Heart left ventricle (tissue), 16 donors: ENCODE results near the gene GSK3A. TPM values are rescaled to one million over a fixed set of nuclear protein-coding genes. Genes with fewer than 3 reads are reported as not detected.

ENCODE experiments used
- ATAC-seq, 4 donors: fragments of 200-7000 bp; cut with Tn5 transposase; one replicate each; pipeline ENCODE4 v1.9.1; 2020 to 2022; ENCODE audit warnings: moderate library complexity in 4 of 4, mild to moderate bottlenecking in 3 of 4, moderate number of reproducible peaks in 1 of 4
- DNase-seq, 5 donors: peaks; one replicate each; pipeline ENCODE4 v3.0.0-alpha.2; 2020
- H3K27ac ChIP-seq, 12 donors: fragments of 200-600 bp; sonication (generic) in 4 of 12; one replicate each; pipeline versions ENCODE4 v1.5.0 to v1.8.0; 2016 to 2022; ENCODE audit warnings: mild to moderate bottlenecking in 2 of 12
- H3K27me3 ChIP-seq, 9 donors: fragments of 200-600 bp; sonication (generic) in 2 of 9; one replicate each; pipeline versions ENCODE4 v1.5.1 to v1.8.0; 2016 to 2022; ENCODE audit warnings: mild to moderate bottlenecking in 3 of 9
- H3K36me3 ChIP-seq, 9 donors: fragments of 200-600 bp; sonication (generic) in 2 of 9; one replicate each; pipeline versions ENCODE4 v1.5.0 to v1.8.0; 2018 to 2022; ENCODE audit warnings: mild to moderate bottlenecking in 2 of 9
- H3K4me1 ChIP-seq, 12 donors: fragments of 200-600 bp; sonication (generic) in 4 of 12; one replicate each; pipeline versions ENCODE4 v1.5.0 to v1.8.0; 2016 to 2022; ENCODE audit warnings: mild to moderate bottlenecking in 3 of 12
- H3K4me3 ChIP-seq, 12 donors: fragments of 200-600 bp; sonication (generic) in 4 of 12; one replicate each; pipeline versions ENCODE4 v1.5.0 to v1.8.0; 2017 to 2022; ENCODE audit warnings: mild to moderate bottlenecking in 9 of 12, moderate library complexity in 4 of 12
- H3K9me3 ChIP-seq, 12 donors: fragments of 200-600 bp; sonication (generic) in 4 of 12; one replicate each; pipeline versions ENCODE4 v1.5.0 to v1.8.0; 2016 to 2022; ENCODE audit warnings: mild to moderate bottlenecking in 1 of 12
- POLR2A ChIP-seq, 2 donors: fragments of 450-650 bp; IDR thresholded peaks; one replicate each; pipeline ENCODE4 v1.6.1; 2017; ENCODE audit warnings: antibody characterized with exemption in 2 of 2, mild to moderate bottlenecking in 2 of 2, moderate library complexity in 2 of 2
- WGBS, 4 donors: extraction: QIAGEN DNeasy Blood & Tissue Kit in 2 of 4; methylation state at CpG; one replicate each; pipeline versions ENCODE4 v1.1.5 to v1.1.7; 2013 to 2018; 5-methylcytosine and 5-hydroxymethylcytosine counted together
- intact Hi-C, 10 donors: fragments of 100-400 bp; cut with DNase I; formaldehyde crosslinking; loops; one replicate each; pipeline versions ENCODE4 v1.11.1 to v1.14.2; 2022
- polyA plus RNA-seq, 2 donors: library from polyadenylated mRNA; stranded (reverse); fragments of 200-250 nt; gene quantifications; one replicate each; pipeline ENCODE4 v1.2.3, GENCODE V29; 2013
- total RNA-seq, 9 donors: library from RNA; depleted of rRNA in 2 of 9; stranded (reverse); fragments of >200 nt in 2 of 9; fragmentation: NEBNext Ultra II Directional in 3 of 9; extraction: Animal tissue kit (Norgen Biotek cat#: 25700) in 3 of 9; gene quantifications; one replicate each; pipeline versions ENCODE4 v1.1.0 to v1.2.4, GENCODE V29; 2016 to 2023
- TF ChIP-seq, protein P1 (sequence below), 12 donors: fragments of 200-600 bp; sonication (generic) in 4 of 12; IDR thresholded peaks; one replicate each; pipeline versions ENCODE4 v1.5.0 to v1.8.0; 2018 to 2022; ENCODE audit warnings: antibody characterized with exemption in 12 of 12, mild to moderate bottlenecking in 5 of 12
- donor health status: ischemic (EF 13 %, LVEDD 7.1; RV severe dilation, severe dysfunction).
- donor health status: healthy with polysubstance abuse.
- donor health status: DM: no; HTN: yes; CAD: no.
- donor health status: DM: no; HTN: no; CAD: no.
- donor health status: ischemic (EF 25% LVEDD 6.9; RV normal size, moderate dysfunction).
- donor health status: ischemic (EF 25% LVEDD 5.7; RV mildly dilated, moderate dysfunction).
- donor health status: healthy.
- donor health status: DM: yes; HTN: yes; CAD: no.
- donor health status: ischemic (EF 35%, LVEDD 5.7; RV mildly dilated, moderate dysfunction).
- donor health status: nonischemic (EF 11% LVEDD 7.7; RV severe dilation, severe dysfunction).
- donor health status: DM: yes; HTN: yes; CAD: no.
- donor health status: PGD.
- donor health status: ischemic (EF 29% LVEDD 5.4; RV normal size, mild dysfunction).
- donor health status: nonischemic (EF 23%, LVEDD 6.1; RV moderate dilation, normal function).

Gene GSK3A
- total and polyA plus RNA-seq, 11 donors: 22.5 to 76.5 (median 38.8) TPM

DNA sequence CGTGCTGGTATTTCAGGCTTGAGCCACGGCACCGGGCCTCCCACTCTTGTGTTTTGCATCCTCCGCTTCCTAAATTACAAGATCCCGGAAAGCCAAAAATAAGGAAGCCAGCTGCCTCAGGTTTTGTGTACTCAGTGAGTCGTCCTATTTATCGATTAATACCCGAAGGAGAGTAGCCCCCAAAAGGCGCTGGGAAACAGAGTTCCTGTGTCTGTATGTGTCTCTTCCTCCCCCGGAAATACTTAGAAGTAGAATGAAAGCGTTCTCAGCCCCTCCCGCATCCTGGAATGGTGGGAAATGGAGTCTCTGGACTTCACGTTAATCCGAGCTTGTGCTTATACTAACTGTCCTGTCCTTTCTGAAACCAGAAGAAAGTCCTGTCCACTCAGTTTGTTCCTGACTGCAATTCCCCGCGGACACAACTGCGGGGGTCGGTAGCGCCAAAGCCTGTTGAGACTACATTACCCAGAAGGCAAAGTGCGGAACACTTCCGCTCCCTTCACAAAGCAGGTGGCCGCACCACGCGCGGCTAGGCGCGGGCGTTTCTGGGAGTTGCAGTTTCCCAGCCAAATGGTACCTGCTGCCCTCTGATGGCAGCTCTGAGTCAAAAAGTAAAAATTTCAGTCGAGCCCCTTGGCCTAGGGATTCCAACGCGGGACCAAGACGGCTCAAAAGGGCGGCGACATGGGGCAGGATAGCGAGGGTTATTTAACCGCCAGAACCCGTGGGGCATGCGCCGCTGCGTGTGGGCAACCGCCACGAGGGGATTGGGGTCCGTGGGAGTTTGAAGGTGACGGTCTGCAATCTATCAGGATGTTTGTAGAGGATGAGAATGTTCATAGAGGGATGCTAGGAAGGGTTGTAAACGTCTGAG, 2.2 kb upstream of the GSK3A start:
- no peaks in the 10 kb centered on the region for H3K27me3 ChIP-seq
- TF ChIP-seq, protein P1, sequence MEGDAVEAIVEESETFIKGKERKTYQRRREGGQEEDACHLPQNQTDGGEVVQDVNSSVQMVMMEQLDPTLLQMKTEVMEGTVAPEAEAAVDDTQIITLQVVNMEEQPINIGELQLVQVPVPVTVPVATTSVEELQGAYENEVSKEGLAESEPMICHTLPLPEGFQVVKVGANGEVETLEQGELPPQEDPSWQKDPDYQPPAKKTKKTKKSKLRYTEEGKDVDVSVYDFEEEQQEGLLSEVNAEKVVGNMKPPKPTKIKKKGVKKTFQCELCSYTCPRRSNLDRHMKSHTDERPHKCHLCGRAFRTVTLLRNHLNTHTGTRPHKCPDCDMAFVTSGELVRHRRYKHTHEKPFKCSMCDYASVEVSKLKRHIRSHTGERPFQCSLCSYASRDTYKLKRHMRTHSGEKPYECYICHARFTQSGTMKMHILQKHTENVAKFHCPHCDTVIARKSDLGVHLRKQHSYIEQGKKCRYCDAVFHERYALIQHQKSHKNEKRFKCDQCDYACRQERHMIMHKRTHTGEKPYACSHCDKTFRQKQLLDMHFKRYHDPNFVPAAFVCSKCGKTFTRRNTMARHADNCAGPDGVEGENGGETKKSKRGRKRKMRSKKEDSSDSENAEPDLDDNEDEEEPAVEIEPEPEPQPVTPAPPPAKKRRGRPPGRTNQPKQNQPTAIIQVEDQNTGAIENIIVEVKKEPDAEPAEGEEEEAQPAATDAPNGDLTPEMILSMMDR (IDR thresholded peaks at IDR 0.05): peak; percentile 48 to 88 (median 62)
- peak; percentile 17 to 43 for TF ChIP-seq POLR2A (IDR thresholded peaks at IDR 0.05)
- peak overlapping the region; percentile 49 to 94 (median 84) for H3K4me3 ChIP-seq
- ATAC-seq (peak; percentile 28 to 53 (median 46)), DNase-seq (peak; percentile 92 to 95 (median 95))
- H3K4me1 ChIP-seq: peaks cover 15 to 82% (median 61%) of the 10 kb centered on the region in 12 donors
- H3K27ac ChIP-seq: peak overlapping the region; percentile 65 to 99 (median 92)
- intact Hi-C loops: loop anchor here in 8 of 10 donors (1.0 to 10.0 kb wide), 8 partner anchors 38 to 180 kb away; partner anchors contain the start of genes LIPE (in 2 of the 8) and MEGF8 (in 1 of the 8)
- peaks cover 0 to 30% (median 17%) of the 10 kb centered on the region in 9 donors for H3K36me3 ChIP-seq
- 1 to 2% (median 2%) methylated on average over 45 of the region's 45 CpGs for WGBS, 4 donors
- no peaks in the 10 kb centered on the region for H3K9me3 ChIP-seq

- Histone ChIP-seq H3K27me3 (no peaks in the 10 kb centered on the region), H3K4me1 (peaks cover 15 to 61% (median 50%) of the 10 kb centered on the region in 12 donors), H3K4me3 (peak overlapping the region; percentile 69 to 94 (median 84)), H3K27ac (peak overlapping the region; percentile 58 to 99 (median 91)), H3K36me3 (peaks cover 0 to 31% (median 11%) of the 10 kb centered on the region in 9 donors), H3K9me3 (no peaks in the 10 kb centered on the region)
- TF ChIP-seq POLR2A (IDR thresholded peaks at IDR 0.05): no peak
- TF ChIP-seq, protein P1 (IDR thresholded peaks at IDR 0.05): no peak
- intact Hi-C loops: loop anchor here in 4 of 10 donors (1.0 to 10.0 kb wide), 5 partner anchors 22 to 183 kb away; partner anchors contain the start of genes LIPE (in 2 of the 4) and ZNF526 (in 1 of the 4)
- WGBS, 4 donors: 0 to 1% (median 0%) methylated on average over 10 to 49 of the region's 49 CpGs
- ATAC-seq (no peak), DNase-seq (peak in 1 of 5 donors; percentile 50)
These were observed 312 bp downstream of the GSK3A start for GRCh38 chr19:42242069-42242511.

DNA sequence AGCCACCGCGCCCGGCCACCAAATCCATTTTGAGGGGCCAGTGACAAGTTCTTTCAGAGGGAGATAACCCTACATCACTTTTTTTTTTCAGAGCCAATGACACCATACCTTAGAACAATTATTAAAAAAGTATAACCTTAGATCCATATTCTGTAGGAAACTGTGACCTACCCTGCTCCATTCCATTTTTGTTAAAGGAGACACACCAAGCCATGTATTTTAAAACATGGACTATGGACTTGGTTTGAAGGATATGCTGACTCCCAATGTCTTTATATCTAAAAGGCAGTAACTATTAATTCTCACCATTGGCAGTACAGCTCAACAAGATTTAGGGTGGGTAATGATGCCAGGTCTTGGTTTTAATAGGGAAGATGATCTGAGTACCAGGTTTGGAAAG, 1.1 kb downstream of the GSK3A start:
- Histone ChIP-seq H3K4me1 (peaks cover 10 to 53% (median 42%) of the 10 kb centered on the region in 12 donors), H3K4me3 (peak overlapping the region; percentile 69 to 94 (median 84)), H3K27ac (peak overlapping the region in 4 of 12 donors; percentile 58 to 93 (median 88)), H3K27me3 (no peaks in the 10 kb centered on the region), H3K36me3 (peaks cover 0 to 35% (median 19%) of the 10 kb centered on the region in 9 donors), H3K9me3 (no peaks in the 10 kb centered on the region)
- no peak for ATAC-seq
- intact Hi-C loops: loop anchor here in 4 of 10 donors (5.0 to 10.0 kb wide), 3 partner anchors 41 to 184 kb away; partner anchors contain the start of gene LIPE (in 2 of the 4)
- no peak for DNase-seq
- no peak for TF ChIP-seq POLR2A (IDR thresholded peaks at IDR 0.05)
- TF ChIP-seq, protein P1 (IDR thresholded peaks at IDR 0.05): no peak
- WGBS, 4 donors: 94 to 98% (median 96%) methylated on average over 3 of the region's 3 CpGs
